Astrocyte (in vitro differentiated cells and primary cell): ENCODE results near the gene CHADL. TPM values are rescaled to one million over a fixed set of nuclear protein-coding genes. Genes with fewer than 3 reads are reported as not detected.

Experiments used
- DNase-seq: peaks from one replicate; pipeline ENCODE4 v3.0.0-alpha.2; 2010; ENCODE audit warnings: low read depth
- FAIRE-seq: peaks from 2 replicates; lab custom pipeline; 2011; peaks lifted over from hg19 to GRCh38; lab: Jason Lieb, UNC
- H2AFZ ChIP-seq: 2 replicates; pipeline ENCODE4 v1.6.0; 2012; ENCODE audit warnings: low read depth, low read length, inconsistent platforms
- H3K27ac ChIP-seq: 2 replicates; pipeline ENCODE4 v1.5.1; 2011; ENCODE audit warnings: low read depth, low read length, inconsistent platforms
- H3K27me3 ChIP-seq: 2 replicates; pipeline ENCODE4 v1.6.0; 2011; ENCODE audit warnings: low read length, inconsistent platforms; ENCODE audit not compliant: insufficient read depth
- H3K36me3 ChIP-seq: 2 replicates; pipeline ENCODE4 v1.5.1; 2011; ENCODE audit warnings: low read length, inconsistent platforms; ENCODE audit not compliant: insufficient read depth
- H3K4me1 ChIP-seq: 2 replicates; pipeline ENCODE4 v1.5.1; 2011; ENCODE audit warnings: low read length, inconsistent platforms; ENCODE audit not compliant: insufficient read depth
- H3K4me2 ChIP-seq: 2 replicates; pipeline ENCODE4 v1.6.0; 2012; ENCODE audit warnings: low read length, inconsistent platforms
- H3K4me3 ChIP-seq: 2 replicates; pipeline ENCODE4 v1.5.1; 2011; ENCODE audit warnings: low read depth, mild to moderate bottlenecking, low read length, inconsistent platforms; ENCODE audit not compliant: insufficient read depth
- H3K79me2 ChIP-seq: 2 replicates; pipeline ENCODE4 v1.6.0; 2012; ENCODE audit warnings: mild to moderate bottlenecking, low read length, inconsistent platforms; ENCODE audit not compliant: insufficient read depth
- H3K9ac ChIP-seq: 2 replicates; pipeline ENCODE4 v1.6.0; 2012; ENCODE audit warnings: mild to moderate bottlenecking, low read length, inconsistent platforms
- H3K9me3 ChIP-seq: 2 replicates; pipeline ENCODE4 v1.5.1; 2012; ENCODE audit warnings: low read depth, mild to moderate bottlenecking, low read length, inconsistent platforms; ENCODE audit not compliant: insufficient read depth
- H4K20me1 ChIP-seq: 2 replicates; pipeline ENCODE4 v1.6.0; 2012; ENCODE audit warnings: low read length, inconsistent platforms; ENCODE audit not compliant: insufficient read depth
- H3K27ac Mint-ChIP-seq: one replicate; pipeline ENCODE4 v1.8.0; 2021; ENCODE audit warnings: mild to moderate bottlenecking, mixed read lengths; ENCODE audit not compliant: unreplicated experiment
- H3K27me3 Mint-ChIP-seq: one replicate; pipeline ENCODE4 v1.8.0; 2021; ENCODE audit warnings: low read depth, mixed read lengths; ENCODE audit not compliant: unreplicated experiment
- H3K36me3 Mint-ChIP-seq: one replicate; pipeline ENCODE4 v1.8.0; 2021; ENCODE audit warnings: low read depth, mixed read lengths; ENCODE audit not compliant: unreplicated experiment
- H3K4me1 Mint-ChIP-seq: one replicate; pipeline ENCODE4 v1.8.0; 2021; ENCODE audit warnings: low read depth, mixed read lengths; ENCODE audit not compliant: unreplicated experiment
- H3K4me3 Mint-ChIP-seq: one replicate; pipeline ENCODE4 v1.8.0; 2021; ENCODE audit warnings: mild to moderate bottlenecking, moderate library complexity, mixed read lengths; ENCODE audit not compliant: unreplicated experiment
- H3K9me3 Mint-ChIP-seq: one replicate; pipeline ENCODE4 v1.8.0; 2021; ENCODE audit warnings: mild to moderate bottlenecking, mixed read lengths; ENCODE audit not compliant: unreplicated experiment
- CTCF ChIP-seq: IDR thresholded peaks from 2 replicates; pipeline ENCODE4 v1.5.1; 2011; ENCODE audit warnings: low read depth, mild to moderate bottlenecking, inconsistent platforms, low read length, moderate library complexity; ENCODE audit not compliant: insufficient read depth
- EZH2 ChIP-seq: IDR thresholded peaks from 2 replicates; pipeline ENCODE4 v1.6.1; 2012; ENCODE audit warnings: mild to moderate bottlenecking, low read length, inconsistent platforms; ENCODE audit not compliant: insufficient read depth
- total RNA-seq: library from RNA; stranded (reverse); gene quantifications from 2 replicates; pipeline ENCODE4 v1.2.1, GENCODE V29; 2021

Gene CHADL
- total RNA-seq, 1 donor from 2014 or later, result 0.23 TPM

GRCh38 chr22:41285441-41285819 is 44.7 kb upstream of the CHADL start:
- peak overlapping the region; percentile 96 for H3K27ac ChIP-seq
- H3K27me3 ChIP-seq, result no peaks in the 10 kb centered on the region
- H3K9me3 Mint-ChIP-seq, result no peaks in the 10 kb centered on the region
- no peaks in the 10 kb centered on the region for H3K27me3 Mint-ChIP-seq
- H3K4me2 ChIP-seq, result peak overlapping the region; percentile 85
- no peak for FAIRE-seq
- H3K27ac Mint-ChIP-seq, result peak overlapping the region; percentile 75
- peaks cover 7% of the 10 kb centered on the region for H3K36me3 Mint-ChIP-seq
- no peaks in the 10 kb centered on the region for H3K9me3 ChIP-seq
- H2AFZ ChIP-seq, result peak overlapping the region; percentile 66
- H3K4me3 ChIP-seq, result peak overlapping the region; percentile 85
- peaks cover 30% of the 10 kb centered on the region for H3K4me1 ChIP-seq
- peaks cover 28% of the 10 kb centered on the region for H3K4me1 Mint-ChIP-seq
- no peak for TF ChIP-seq EZH2
- no peak for TF ChIP-seq CTCF
- peak; percentile 91 for DNase-seq
- H4K20me1 ChIP-seq, result peaks cover 25% of the 10 kb centered on the region
- peaks cover 54% of the 10 kb centered on the region for H3K79me2 ChIP-seq
- H3K4me3 Mint-ChIP-seq, result peak overlapping the region; percentile 92
- H3K36me3 ChIP-seq, result peaks cover 9% of the 10 kb centered on the region
- peak overlapping the region; percentile 95 for H3K9ac ChIP-seq

- Histone ChIP-seq H2AFZ (no peak overlapping the region), H4K20me1 (peaks cover 29% of the 10 kb centered on the region), H3K4me2 (peak overlapping the region; percentile 85), H3K27me3 (no peaks in the 10 kb centered on the region), H3K9me3 (no peaks in the 10 kb centered on the region), H3K4me3 (peak overlapping the region; percentile 85), H3K36me3 (peaks cover 14% of the 10 kb centered on the region), H3K27ac (peak overlapping the region; percentile 96), H3K79me2 (peaks cover 59% of the 10 kb centered on the region), H3K4me1 (peaks cover 21% of the 10 kb centered on the region), H3K9ac (peak overlapping the region; percentile 95)
- peaks cover 7% of the 10 kb centered on the region for H3K36me3 Mint-ChIP-seq
- H3K27ac Mint-ChIP-seq, result peak overlapping the region; percentile 58
- DNase-seq, result no peak
- H3K27me3 Mint-ChIP-seq, result no peaks in the 10 kb centered on the region
- peaks cover 21% of the 10 kb centered on the region for H3K4me1 Mint-ChIP-seq
- no peak for FAIRE-seq
- H3K4me3 Mint-ChIP-seq, result peak overlapping the region; percentile 92
- no peak for TF ChIP-seq CTCF
- no peak for TF ChIP-seq EZH2
- H3K9me3 Mint-ChIP-seq, result no peaks in the 10 kb centered on the region
Observed at GRCh38 chr22:41284465-41284864, 43.7 kb upstream of the CHADL start.

GRCh38 chr22:41280854-41281253 is 40.1 kb upstream of the CHADL start:
- peaks cover 11% of the 10 kb centered on the region for H3K4me1 ChIP-seq
- peaks cover 41% of the 10 kb centered on the region for H4K20me1 ChIP-seq
- H3K9me3 ChIP-seq, result no peaks in the 10 kb centered on the region
- peaks cover 4% of the 10 kb centered on the region for H3K4me1 Mint-ChIP-seq
- no peak overlapping the region for H3K27ac Mint-ChIP-seq
- H3K36me3 ChIP-seq, result peaks cover 27% of the 10 kb centered on the region
- H2AFZ ChIP-seq, result no peak overlapping the region
- H3K27me3 ChIP-seq, result no peaks in the 10 kb centered on the region
- H3K9ac ChIP-seq, result no peak overlapping the region
- H3K4me3 Mint-ChIP-seq, result no peak overlapping the region
- no peak overlapping the region for H3K4me3 ChIP-seq
- H3K27me3 Mint-ChIP-seq, result no peaks in the 10 kb centered on the region
- peaks cover 73% of the 10 kb centered on the region for H3K79me2 ChIP-seq
- DNase-seq (no peak), FAIRE-seq (no peak)
- no peak for TF ChIP-seq EZH2
- TF ChIP-seq CTCF, result no peak
- H3K36me3 Mint-ChIP-seq, result peaks cover 15% of the 10 kb centered on the region
- no peak overlapping the region for H3K27ac ChIP-seq
- H3K4me2 ChIP-seq, result no peak overlapping the region
- H3K9me3 Mint-ChIP-seq, result no peaks in the 10 kb centered on the region
